OCI-LY1 (cell line): ENCODE measurements around the gene CCL27.

Experiments
- H2AFZ ChIP-seq: fragments of 200-600 bp; sonication (generic), shearing (Covaris generic); 2 replicates; pipeline ENCODE4 v1.6.0; 2014; ENCODE audit warnings: antibody characterized with exemption, mild to moderate bottlenecking, low read length
- H3F3A ChIP-seq: fragments of 200-600 bp; sonication (generic), shearing (Covaris generic); 2 replicates; pipeline ENCODE4 v1.6.0; 2014; ENCODE audit warnings: mild to moderate bottlenecking, antibody characterized with exemption, low read length, moderate library complexity; ENCODE audit not compliant: insufficient read depth
- H3K27ac ChIP-seq: fragments of 200-600 bp; sonication (generic); 2 replicates; pipeline ENCODE4 v1.5.1; 2014; ENCODE audit warnings: low read length, mixed run types, mild to moderate bottlenecking, low read depth; ENCODE audit not compliant: poor library complexity, severe bottlenecking
- H3K27me3 ChIP-seq: fragments of 200-600 bp; sonication (generic); 2 replicates; pipeline ENCODE4 v1.6.0; 2014; ENCODE audit warnings: antibody characterized with exemption, mild to moderate bottlenecking, low read length, moderate library complexity; ENCODE audit not compliant: insufficient read depth
- H3K36me3 ChIP-seq: fragments of 200-600 bp; sonication (generic); 2 replicates; pipeline ENCODE4 v1.6.1; 2014; ENCODE audit warnings: mild to moderate bottlenecking, antibody characterized with exemption, low read length, moderate library complexity, mixed read lengths; ENCODE audit not compliant: insufficient read depth
- H3K4me1 ChIP-seq: fragments of 200-600 bp; sonication (generic); 2 replicates; pipeline ENCODE4 v1.5.1; 2014; ENCODE audit warnings: mild to moderate bottlenecking, low read length, moderate library complexity; ENCODE audit not compliant: insufficient read depth, severe bottlenecking
- H3K4me2 ChIP-seq: fragments of 200-600 bp; sonication (generic), shearing (Covaris generic); 2 replicates; pipeline ENCODE4 v1.6.1; 2014; ENCODE audit warnings: low read length
- H3K4me3 ChIP-seq: fragments of 200-600 bp; sonication (generic); 2 replicates; pipeline ENCODE4 v1.5.1; 2014; ENCODE audit warnings: low read length, low read depth, mild to moderate bottlenecking, mixed read lengths; ENCODE audit not compliant: poor library complexity, severe bottlenecking
- H3K79me2 ChIP-seq: fragments of 200-600 bp; shearing (Covaris generic); 2 replicates; pipeline ENCODE4 v1.6.1; 2016; ENCODE audit warnings: mixed run types, low read length, mixed read lengths; ENCODE audit not compliant: insufficient read depth
- H3K9ac ChIP-seq: fragments of 200-600 bp; sonication (generic), shearing (Covaris generic); 2 replicates; pipeline ENCODE4 v1.6.1; 2014; ENCODE audit warnings: mild to moderate bottlenecking, low read length, mixed read lengths
- H3K9me2 ChIP-seq: fragments of 200-600 bp; sonication (generic), shearing (Covaris generic); 2 replicates; pipeline ENCODE4 v1.6.1; 2014; ENCODE audit warnings: low read depth, mild to moderate bottlenecking, low read length, mixed read lengths
- H3K9me3 ChIP-seq: fragments of 200-600 bp; shearing (Covaris generic); 2 replicates; pipeline ENCODE4 v1.6.1; 2014; ENCODE audit warnings: low read length, mixed read lengths
- H4K20me1 ChIP-seq: fragments of 200-600 bp; sonication (generic), shearing (Covaris generic); 2 replicates; pipeline ENCODE4 v1.6.0; 2016; ENCODE audit warnings: mild to moderate bottlenecking, low read length; ENCODE audit not compliant: insufficient read depth
- EZH2 ChIP-seq: fragments of 200-600 bp; sonication (generic), shearing (Covaris generic); IDR thresholded peaks from 2 replicates; pipeline ENCODE4 v1.8.0; 2017; ENCODE audit warnings: borderline replicate concordance, mixed run types, mild to moderate bottlenecking, antibody characterized with exemption, low read length, moderate library complexity, mixed read lengths
- TF ChIP-seq, protein P1 (sequence below): fragments of 200-600 bp; sonication (generic), shearing (Covaris generic); IDR thresholded peaks from 2 replicates; pipeline ENCODE4 v1.5.1; 2017; ENCODE audit warnings: mild to moderate bottlenecking, antibody characterized with exemption, low read length, moderate library complexity, mixed read lengths

The CCL27 gene, protein sequence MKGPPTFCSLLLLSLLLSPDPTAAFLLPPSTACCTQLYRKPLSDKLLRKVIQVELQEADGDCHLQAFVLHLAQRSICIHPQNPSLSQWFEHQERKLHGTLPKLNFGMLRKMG

DNA sequence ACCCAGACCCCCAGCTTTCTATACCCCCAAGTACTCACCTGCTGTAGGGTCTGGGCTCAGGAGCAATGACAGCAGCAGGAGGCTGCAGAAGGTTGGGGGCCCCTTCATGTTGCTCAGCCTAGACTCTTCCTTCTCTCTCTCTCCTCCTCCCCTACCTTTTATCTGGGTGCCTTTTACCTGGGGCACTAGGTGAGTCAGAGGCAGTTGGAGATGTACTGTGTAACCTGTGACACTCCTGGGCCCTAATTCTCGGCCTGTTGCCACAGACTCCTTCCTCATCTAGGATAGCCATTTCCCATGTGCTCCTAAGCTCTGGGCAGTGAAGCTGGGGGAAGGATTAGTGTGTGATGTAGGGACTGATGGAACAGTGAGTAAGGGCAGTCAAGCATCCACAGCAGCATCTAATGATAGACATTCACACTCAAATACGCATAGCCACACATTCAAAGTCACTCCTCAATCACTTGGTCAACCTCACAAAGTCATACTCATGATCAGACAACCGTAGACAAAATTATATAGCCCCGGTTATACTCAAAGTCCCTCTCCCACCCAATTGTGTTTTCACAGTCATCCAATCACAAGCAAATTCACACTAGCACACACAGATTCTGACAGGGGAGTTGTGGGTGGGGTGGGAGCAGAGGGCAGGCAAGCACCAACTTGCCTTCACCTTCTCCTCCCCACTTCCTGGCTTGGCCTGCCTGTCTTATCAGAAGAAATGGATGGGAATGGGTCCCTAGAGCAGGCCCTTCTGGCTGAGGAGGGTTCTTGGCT is at the start of gene CCL27:
CCL27 (minus strand) TSS at position 132 of the 777 bp plus-strand sequence; CDS start at position 108, 24 bp downstream.
- H2AFZ ChIP-seq = no peak within 1 kb of the TSS
- H4K20me1 ChIP-seq = no peaks in the 10 kb centered on the region
- H3K36me3 ChIP-seq = no peaks in the 10 kb centered on the region
- peaks cover 10% of the 10 kb centered on the region for H3K4me1 ChIP-seq
- no peaks in the 10 kb centered on the region for H3K79me2 ChIP-seq
- 0 out of 2 replicates have a peak, but pooled peaks cover 3% of the 10 kb centered on the region for H3F3A ChIP-seq
- H3K4me2 ChIP-seq = no peak within 1 kb of the TSS
- no peak within 1 kb of the TSS for H3K9ac ChIP-seq
- H3K4me3 ChIP-seq = no peak within 1 kb of the TSS
- no peaks in the 10 kb centered on the region for H3K9me2 ChIP-seq
- no peak within 1 kb of the TSS for H3K27ac ChIP-seq
- H3K9me3 ChIP-seq = no peaks in the 10 kb centered on the region
- TF ChIP-seq, protein P1, sequence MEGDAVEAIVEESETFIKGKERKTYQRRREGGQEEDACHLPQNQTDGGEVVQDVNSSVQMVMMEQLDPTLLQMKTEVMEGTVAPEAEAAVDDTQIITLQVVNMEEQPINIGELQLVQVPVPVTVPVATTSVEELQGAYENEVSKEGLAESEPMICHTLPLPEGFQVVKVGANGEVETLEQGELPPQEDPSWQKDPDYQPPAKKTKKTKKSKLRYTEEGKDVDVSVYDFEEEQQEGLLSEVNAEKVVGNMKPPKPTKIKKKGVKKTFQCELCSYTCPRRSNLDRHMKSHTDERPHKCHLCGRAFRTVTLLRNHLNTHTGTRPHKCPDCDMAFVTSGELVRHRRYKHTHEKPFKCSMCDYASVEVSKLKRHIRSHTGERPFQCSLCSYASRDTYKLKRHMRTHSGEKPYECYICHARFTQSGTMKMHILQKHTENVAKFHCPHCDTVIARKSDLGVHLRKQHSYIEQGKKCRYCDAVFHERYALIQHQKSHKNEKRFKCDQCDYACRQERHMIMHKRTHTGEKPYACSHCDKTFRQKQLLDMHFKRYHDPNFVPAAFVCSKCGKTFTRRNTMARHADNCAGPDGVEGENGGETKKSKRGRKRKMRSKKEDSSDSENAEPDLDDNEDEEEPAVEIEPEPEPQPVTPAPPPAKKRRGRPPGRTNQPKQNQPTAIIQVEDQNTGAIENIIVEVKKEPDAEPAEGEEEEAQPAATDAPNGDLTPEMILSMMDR = no peak
- TF ChIP-seq EZH2 = no peak
- no peaks in the 10 kb centered on the region for H3K27me3 ChIP-seq

DNA sequence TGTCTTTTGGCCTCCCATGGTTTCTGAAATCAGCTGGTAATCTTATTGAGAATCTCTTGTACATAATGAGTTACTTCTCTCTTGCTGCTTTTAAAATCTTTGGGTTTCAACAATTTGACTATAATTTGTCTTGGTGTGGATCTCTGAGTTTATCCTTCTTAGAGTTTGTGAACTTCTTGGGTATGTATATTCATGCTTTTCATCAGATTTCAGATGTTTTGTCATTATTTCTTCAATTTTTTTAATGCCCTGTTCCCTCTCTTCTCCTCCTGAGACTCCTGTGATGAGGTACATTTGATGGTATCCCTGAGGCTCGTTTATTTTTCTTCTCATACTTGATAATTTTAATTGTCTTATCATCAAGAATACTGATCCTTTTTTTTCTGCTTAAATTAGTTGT is 49.7 kb upstream of the CCL27 start:
- Histone ChIP-seq H3K4me3 (no peak overlapping the region), H3F3A (no peaks in the 10 kb centered on the region), H3K9me3 (no peaks in the 10 kb centered on the region), H3K27me3 (no peaks in the 10 kb centered on the region; the same call in 1 of the 2 replicates), H3K9ac (no peak overlapping the region), H3K79me2 (no peaks in the 10 kb centered on the region), H3K36me3 (no peaks in the 10 kb centered on the region), H3K27ac (no peak overlapping the region), H4K20me1 (no peaks in the 10 kb centered on the region), H2AFZ (no peak overlapping the region), H3K4me2 (no peak overlapping the region), H3K9me2 (no peaks in the 10 kb centered on the region), H3K4me1 (no peaks in the 10 kb centered on the region)
- TF ChIP-seq EZH2 = no peak

DNA sequence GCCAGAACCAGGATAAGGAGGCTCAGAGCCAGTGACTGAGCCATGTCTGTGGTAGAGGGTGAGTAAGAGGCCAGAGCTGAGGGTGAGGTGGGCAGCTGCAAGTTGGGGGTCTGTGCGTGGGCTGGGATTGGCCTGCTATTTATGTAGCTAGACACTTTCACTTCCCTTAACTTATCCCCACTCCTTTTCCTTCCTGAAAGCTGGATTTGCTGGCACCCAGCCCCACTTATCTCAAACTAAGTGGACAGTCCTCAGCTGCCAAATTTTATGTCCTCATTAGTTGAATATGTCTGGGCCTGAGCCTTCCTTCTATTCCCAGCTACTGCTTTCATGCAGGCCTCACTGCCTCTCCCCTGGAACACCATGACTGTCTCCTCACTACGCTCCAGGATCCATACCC is 47.6 kb upstream of the CCL27 start, which contains the start of gene CCL21:
CCL21 (minus strand) TSS at position 114 of the 400 bp plus-strand sequence; CDS start at position 44, 70 bp downstream.
- no peaks in the 10 kb centered on the region for H4K20me1 ChIP-seq
- no peaks in the 10 kb centered on the region for H3K79me2 ChIP-seq
- H3K36me3 ChIP-seq = no peaks in the 10 kb centered on the region
- no peaks in the 10 kb centered on the region; the same call in 1 of the 2 replicates for H3K27me3 ChIP-seq
- no peak within 1 kb of the TSS for H3K4me3 ChIP-seq
- no peak within 1 kb of the TSS for H3K9ac ChIP-seq
- no peak within 1 kb of the TSS for H3K4me2 ChIP-seq
- no peaks in the 10 kb centered on the region for H3K4me1 ChIP-seq
- H3K9me2 ChIP-seq = no peaks in the 10 kb centered on the region
- TF ChIP-seq EZH2 = no peak
- TF ChIP-seq, protein P1 = no peak
- no peak within 1 kb of the TSS for H2AFZ ChIP-seq
- no peaks in the 10 kb centered on the region for H3F3A ChIP-seq
- H3K9me3 ChIP-seq = no peaks in the 10 kb centered on the region
- no peak within 1 kb of the TSS for H3K27ac ChIP-seq
